Mesenchymal stem cell (in vitro differentiated cells and primary cell): ENCODE results near the gene PEMT.

Experiments used
- DNase-seq: peaks from one replicate; pipeline ENCODE4 v3.0.0-alpha.2; 2013
- H2AFZ ChIP-seq: one replicate; pipeline ENCODE4 v1.6.1; 2013; ENCODE audit warnings: low read depth, mild to moderate bottlenecking, control low read depth, inconsistent platforms, low read length, moderate library complexity
- H2AK5ac ChIP-seq: 2 replicates; pipeline ENCODE4 v1.6.1; 2013; ENCODE audit warnings: low read length, moderate library complexity, mild to moderate bottlenecking, inconsistent platforms; ENCODE audit not compliant: severe bottlenecking
- H2BK120ac ChIP-seq: one replicate; pipeline ENCODE4 v1.6.1; 2013; ENCODE audit warnings: low read depth, mild to moderate bottlenecking, inconsistent platforms, low read length, moderate library complexity
- H2BK12ac ChIP-seq, 2 experiments: one replicate each; pipeline ENCODE4 v1.6.1; 2013; ENCODE audit warnings: inconsistent platforms in 2 of 2, low read length in 2 of 2, mild to moderate bottlenecking in 2 of 2, moderate library complexity in 2 of 2, control low read depth in 1 of 2
- H2BK15ac ChIP-seq: one replicate; pipeline ENCODE4 v1.6.1; 2013; ENCODE audit warnings: mild to moderate bottlenecking, low read depth, inconsistent platforms; ENCODE audit not compliant: poor library complexity, severe bottlenecking
- H2BK5ac ChIP-seq: 2 replicates; pipeline ENCODE4 v1.6.1; 2013; ENCODE audit warnings: low read depth, mild to moderate bottlenecking, low read length, control low read depth, inconsistent platforms; ENCODE audit not compliant: poor library complexity, severe bottlenecking
- H3K14ac ChIP-seq, 2 experiments: one replicate each; pipeline ENCODE4 v1.6.1; 2013; ENCODE audit warnings: inconsistent platforms in 2 of 2, low read length in 2 of 2, control low read depth in 1 of 2, mild to moderate bottlenecking in 1 of 2, moderate library complexity in 1 of 2
- H3K18ac ChIP-seq, 2 experiments: one replicate each; pipeline ENCODE4 v1.6.1; 2013; ENCODE audit warnings: inconsistent platforms in 2 of 2, low read length in 2 of 2, control low read depth in 1 of 2, low read depth in 1 of 2, mild to moderate bottlenecking in 1 of 2
- H3K23ac ChIP-seq, 2 experiments: one replicate each; pipeline ENCODE4 v1.6.1; 2013; ENCODE audit warnings: inconsistent platforms in 2 of 2, low read length in 2 of 2, mild to moderate bottlenecking in 2 of 2, moderate library complexity in 2 of 2, control low read depth in 1 of 2
- H3K27ac ChIP-seq: 2 replicates; pipeline ENCODE4 v1.5.1; 2013; ENCODE audit warnings: mild to moderate bottlenecking, moderate library complexity, low read length, control low read depth, inconsistent platforms; ENCODE audit not compliant: poor library complexity, severe bottlenecking
- H3K27me3 ChIP-seq, 2 experiments: 2 replicates each; pipeline versions ENCODE4 v1.6.1 to v1.7.0; 2013; ENCODE audit warnings: low read length in 2 of 2, mild to moderate bottlenecking in 2 of 2, moderate library complexity in 2 of 2, control low read depth in 1 of 2, inconsistent platforms in 1 of 2; ENCODE audit not compliant: control insufficient read depth in 1 of 2, insufficient read depth in 1 of 2
- H3K36me3 ChIP-seq, 2 experiments: 2 replicates each; pipeline versions ENCODE4 v1.6.1 to v1.7.0; 2013; ENCODE audit warnings: low read length in 2 of 2, control low read depth in 1 of 2, inconsistent platforms in 1 of 2, low read depth in 1 of 2, mild to moderate bottlenecking in 1 of 2; ENCODE audit not compliant: insufficient read depth in 2 of 2, control insufficient read depth in 1 of 2
- H3K4ac ChIP-seq, 2 experiments: one replicate each; pipeline ENCODE4 v1.6.1; 2013; ENCODE audit warnings: inconsistent platforms in 2 of 2, low read length in 2 of 2, mild to moderate bottlenecking in 2 of 2, moderate library complexity in 2 of 2, control low read depth in 1 of 2, low read depth in 1 of 2
- H3K4me1 ChIP-seq: 2 replicates; pipeline ENCODE4 v1.6.1; 2013; ENCODE audit warnings: low read depth, low read length, control low read depth; ENCODE audit not compliant: control insufficient read depth, insufficient read depth
- H3K4me2 ChIP-seq: 2 replicates; pipeline ENCODE4 v1.6.1; 2013; ENCODE audit warnings: low read length, mild to moderate bottlenecking, inconsistent platforms; ENCODE audit not compliant: poor library complexity, severe bottlenecking
- H3K4me3 ChIP-seq, 2 experiments: 2 replicates each; pipeline versions ENCODE4 v1.5.1 to v1.7.0; 2013; ENCODE audit warnings: low read length in 2 of 2, mild to moderate bottlenecking in 2 of 2, control low read depth in 1 of 2, low read depth in 1 of 2; ENCODE audit not compliant: insufficient read depth in 1 of 2
- H3K79me1 ChIP-seq: replicated peaks from 2 replicates; pipeline ENCODE4 v1.6.1; 2013; ENCODE audit warnings: mild to moderate bottlenecking, control low read depth, low read length, inconsistent platforms; ENCODE audit not compliant: poor library complexity, severe bottlenecking
- H3K9ac ChIP-seq: 2 replicates; pipeline ENCODE4 v1.7.0; 2013; ENCODE audit warnings: mild to moderate bottlenecking, low read length, moderate library complexity
- H3K9me3 ChIP-seq: 2 replicates; pipeline ENCODE4 v1.7.0; 2013; ENCODE audit warnings: mild to moderate bottlenecking, low read length; ENCODE audit not compliant: control insufficient read depth
- H4K8ac ChIP-seq: one replicate; pipeline ENCODE4 v1.6.1; 2013; ENCODE audit warnings: inconsistent platforms, mild to moderate bottlenecking, low read length, moderate library complexity
- H4K91ac ChIP-seq: one replicate; pipeline ENCODE4 v1.6.1; 2013; ENCODE audit warnings: mild to moderate bottlenecking, low read length, inconsistent platforms
- WGBS: methylation state at CpG from one replicate; pipeline ENCODE4 v1.1.7; 2013; ENCODE audit warnings: mixed read lengths; 5-methylcytosine and 5-hydroxymethylcytosine counted together

The PEMT gene

GRCh38 chr17:17537311-17538099 lies 54.0 kb downstream of the PEMT start:
- Histone ChIP-seq H3K14ac (peak overlapping the region in 1 of 2 experiments; percentile 56), H2BK12ac (no peak overlapping the region), H3K9me3 (no peaks in the 10 kb centered on the region), H3K9ac (no peak overlapping the region), H3K27me3 (no peaks in the 10 kb centered on the region), H3K4me1 (peaks cover 8% of the 10 kb centered on the region), H2AFZ (no peak overlapping the region), H2BK120ac (no peak overlapping the region), H2BK5ac (no peak overlapping the region), H3K4me3 (no peak overlapping the region), H2BK15ac (no peak overlapping the region), H4K91ac (no peak overlapping the region), H3K4me2 (no peak overlapping the region), H2AK5ac (no peak overlapping the region), H3K36me3 (peaks cover 0 to 3% of the 10 kb centered on the region in 2 experiments), H3K4ac (no peak overlapping the region), H4K8ac (no peak overlapping the region), H3K79me1 (no peaks in the 10 kb centered on the region), H3K18ac (no peak overlapping the region), H3K27ac (no peak overlapping the region), H3K23ac (no peak overlapping the region)
- WGBS, result 85% methylated on average over 15 of the region's 15 CpGs
- DNase-seq, result peak; percentile 4

DNA sequence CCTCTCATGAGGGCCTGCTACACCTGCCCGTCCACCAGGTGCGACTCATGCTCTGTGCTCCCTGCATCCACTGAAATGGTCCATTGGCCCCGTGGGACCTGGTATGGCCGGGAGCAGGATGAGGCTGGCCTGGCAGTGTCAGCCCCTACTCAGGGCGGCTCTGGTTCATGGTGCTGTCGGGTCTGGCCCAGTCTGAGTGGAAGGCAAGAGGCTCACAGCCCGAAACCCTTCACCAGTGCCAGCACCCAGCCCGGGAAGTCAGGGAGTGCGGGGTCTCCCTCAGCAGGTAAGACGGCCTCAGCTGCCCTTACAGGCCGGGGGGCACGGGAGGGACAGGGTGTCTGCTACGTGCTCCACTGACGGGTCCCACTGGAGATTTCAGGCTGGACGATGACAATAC lies 54.8 kb downstream of the PEMT start:
- WGBS, result 90% methylated on average over 15 of the region's 15 CpGs
- H3K14ac ChIP-seq, result peak overlapping the region in 1 of 2 experiments; percentile 19
- H2BK5ac ChIP-seq, result no peak overlapping the region
- H3K4me3 ChIP-seq, result no peak overlapping the region
- no peak overlapping the region for H3K27ac ChIP-seq
- H4K8ac ChIP-seq, result no peak overlapping the region
- no peaks in the 10 kb centered on the region for H3K9me3 ChIP-seq
- H2BK12ac ChIP-seq, result no peak overlapping the region
- peaks cover 8% of the 10 kb centered on the region for H3K4me1 ChIP-seq
- H2AFZ ChIP-seq, result no peak overlapping the region
- no peak overlapping the region for H2BK120ac ChIP-seq
- no peaks in the 10 kb centered on the region for H3K79me1 ChIP-seq
- H3K18ac ChIP-seq, result no peak overlapping the region
- H3K27me3 ChIP-seq, result no peaks in the 10 kb centered on the region
- no peak overlapping the region for H3K4ac ChIP-seq
- H3K9ac ChIP-seq, result no peak overlapping the region
- no peak overlapping the region for H3K4me2 ChIP-seq
- H2AK5ac ChIP-seq, result no peak overlapping the region
- H3K23ac ChIP-seq, result no peak overlapping the region
- no peak overlapping the region for H2BK15ac ChIP-seq
- no peak overlapping the region for H4K91ac ChIP-seq
- H3K36me3 ChIP-seq, result peaks cover 0 to 3% of the 10 kb centered on the region in 2 experiments
- no peak for DNase-seq

- Histone ChIP-seq H2AK5ac (no peak overlapping the region), H3K27ac (no peak overlapping the region), H2BK12ac (no peak overlapping the region), H2BK120ac (no peak overlapping the region), H3K23ac (no peak overlapping the region), H2AFZ (no peak overlapping the region), H3K4me2 (no peak overlapping the region), H2BK5ac (no peak overlapping the region), H3K4me1 (peaks cover 8% of the 10 kb centered on the region), H2BK15ac (no peak overlapping the region), H3K18ac (no peak overlapping the region), H4K91ac (no peak overlapping the region), H3K27me3 (no peaks in the 10 kb centered on the region), H3K4ac (no peak overlapping the region), H4K8ac (no peak overlapping the region), H3K79me1 (no peaks in the 10 kb centered on the region), H3K9ac (no peak overlapping the region), H3K4me3 (no peak overlapping the region), H3K14ac (no peak overlapping the region), H3K36me3 (peaks cover 0 to 3% of the 10 kb centered on the region in 2 experiments), H3K9me3 (no peaks in the 10 kb centered on the region)
- no peak for DNase-seq
- 92% methylated on average over 7 of the region's 7 CpGs for WGBS
These were observed 55.6 kb downstream of the PEMT start for GRCh38 chr17:17535957-17536356.

DNA sequence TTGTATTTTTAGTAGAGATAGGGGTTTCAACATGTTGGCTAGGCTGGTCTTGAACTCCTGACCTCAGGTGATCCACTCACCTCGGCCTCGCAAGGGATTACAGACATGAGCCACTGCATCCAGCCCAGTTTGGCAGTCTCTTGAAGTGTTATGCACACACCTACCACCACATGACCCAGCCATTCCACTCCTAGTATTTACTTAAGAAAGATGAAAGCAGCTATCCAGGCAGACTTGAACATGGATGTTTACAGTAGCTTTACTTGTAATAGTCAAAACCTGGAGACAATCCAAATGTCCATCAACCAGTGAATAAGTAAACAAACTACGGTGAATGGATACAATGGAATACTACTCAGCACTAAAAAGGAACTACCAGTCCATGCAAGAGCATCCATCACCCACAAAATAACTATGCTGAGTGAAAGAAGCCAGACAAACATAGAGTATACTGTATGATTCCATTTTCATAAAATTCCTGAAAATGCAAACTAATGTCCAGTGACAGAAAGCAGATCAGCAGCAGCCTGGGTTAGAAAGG lies 57.5 kb downstream of the PEMT start:
- H2BK120ac ChIP-seq, result no peak overlapping the region
- no peaks in the 10 kb centered on the region for H3K9me3 ChIP-seq
- peaks cover 8% of the 10 kb centered on the region for H3K4me1 ChIP-seq
- H3K27me3 ChIP-seq, result no peaks in the 10 kb centered on the region
- no peak overlapping the region for H2BK12ac ChIP-seq
- H4K91ac ChIP-seq, result no peak overlapping the region
- DNase-seq, result no peak
- no peak overlapping the region for H2BK5ac ChIP-seq
- H3K36me3 ChIP-seq, result peaks cover 0 to 3% of the 10 kb centered on the region in 2 experiments
- H4K8ac ChIP-seq, result no peak overlapping the region
- H2AK5ac ChIP-seq, result no peak overlapping the region
- H3K14ac ChIP-seq, result no peak overlapping the region
- no peak overlapping the region for H3K4ac ChIP-seq
- no peak overlapping the region for H3K27ac ChIP-seq
- H2AFZ ChIP-seq, result no peak overlapping the region
- H3K4me2 ChIP-seq, result no peak overlapping the region
- no peak overlapping the region for H3K23ac ChIP-seq
- H3K18ac ChIP-seq, result no peak overlapping the region
- no peak overlapping the region for H3K9ac ChIP-seq
- no peak overlapping the region for H2BK15ac ChIP-seq
- no peak overlapping the region for H3K4me3 ChIP-seq
- WGBS, result 93% methylated on average over 3 of the region's 3 CpGs
- no peaks in the 10 kb centered on the region for H3K79me1 ChIP-seq
